HL-60 (cell line): ENCODE data around the gene GCNT4.

Experiments used
- DNase-seq, 2 experiments: peaks; one replicate each; pipeline ENCODE4 v3.0.0-alpha.2; 2010 to 2020; ENCODE audit warnings: low read depth in 1 of 2, low spot score in 1 of 2
- H3K27ac ChIP-seq: fragments of 250-450 bp; sonication (Bioruptor Pico); replicated peaks from 2 replicates; pipeline ENCODE4 v1.5.1; 2020; ENCODE audit warnings: mild to moderate bottlenecking, moderate library complexity
- H3K27me3 ChIP-seq: fragments of 250-450 bp; sonication (Bioruptor Pico); 2 replicates; pipeline ENCODE4 v1.5.1; 2021; ENCODE audit warnings: mild to moderate bottlenecking, moderate library complexity; ENCODE audit not compliant: insufficient read depth, poor library complexity, severe bottlenecking
- H3K4me3 ChIP-seq: replicated peaks from 2 replicates; pipeline ENCODE4 v1.5.1; 2011; ENCODE audit warnings: mild to moderate bottlenecking, control low read depth, low read length; ENCODE audit not compliant: insufficient read depth
- CTCF ChIP-seq: IDR thresholded peaks from one replicate; pipeline ENCODE4 v1.5.1; 2011; ENCODE audit warnings: low read length, control low read depth, inconsistent platforms; ENCODE audit not compliant: insufficient read depth
- GABPA ChIP-seq: IDR thresholded peaks from 2 replicates; pipeline ENCODE4 v1.6.1; 2012; ENCODE audit warnings: low read depth
- POLR2AphosphoS5 ChIP-seq: IDR thresholded peaks from 2 replicates; pipeline ENCODE4 v1.6.1; 2012; ENCODE audit warnings: low read depth
- SPI1 ChIP-seq: IDR thresholded peaks from 2 replicates; pipeline ENCODE4 v1.6.1; 2012; ENCODE audit warnings: low read depth, mild to moderate bottlenecking, borderline replicate concordance
- TF ChIP-seq, protein P1 (sequence below): IDR thresholded peaks from 2 replicates; pipeline ENCODE4 v1.6.1; 2012; ENCODE audit warnings: low read depth; ENCODE audit not compliant: insufficient replicate concordance

GCNT4 gene

GRCh38 chr5:75067434-75067833 is 15.1 kb upstream of the GCNT4 start:
- Histone ChIP-seq H3K27ac (no peak overlapping the region), H3K4me3 (no peak overlapping the region), H3K27me3 (no peaks in the 10 kb centered on the region)
- TF ChIP-seq SPI1 (no peak), POLR2AphosphoS5 (no peak), CTCF (no peak), GABPA (no peak)
- TF ChIP-seq, protein P1, sequence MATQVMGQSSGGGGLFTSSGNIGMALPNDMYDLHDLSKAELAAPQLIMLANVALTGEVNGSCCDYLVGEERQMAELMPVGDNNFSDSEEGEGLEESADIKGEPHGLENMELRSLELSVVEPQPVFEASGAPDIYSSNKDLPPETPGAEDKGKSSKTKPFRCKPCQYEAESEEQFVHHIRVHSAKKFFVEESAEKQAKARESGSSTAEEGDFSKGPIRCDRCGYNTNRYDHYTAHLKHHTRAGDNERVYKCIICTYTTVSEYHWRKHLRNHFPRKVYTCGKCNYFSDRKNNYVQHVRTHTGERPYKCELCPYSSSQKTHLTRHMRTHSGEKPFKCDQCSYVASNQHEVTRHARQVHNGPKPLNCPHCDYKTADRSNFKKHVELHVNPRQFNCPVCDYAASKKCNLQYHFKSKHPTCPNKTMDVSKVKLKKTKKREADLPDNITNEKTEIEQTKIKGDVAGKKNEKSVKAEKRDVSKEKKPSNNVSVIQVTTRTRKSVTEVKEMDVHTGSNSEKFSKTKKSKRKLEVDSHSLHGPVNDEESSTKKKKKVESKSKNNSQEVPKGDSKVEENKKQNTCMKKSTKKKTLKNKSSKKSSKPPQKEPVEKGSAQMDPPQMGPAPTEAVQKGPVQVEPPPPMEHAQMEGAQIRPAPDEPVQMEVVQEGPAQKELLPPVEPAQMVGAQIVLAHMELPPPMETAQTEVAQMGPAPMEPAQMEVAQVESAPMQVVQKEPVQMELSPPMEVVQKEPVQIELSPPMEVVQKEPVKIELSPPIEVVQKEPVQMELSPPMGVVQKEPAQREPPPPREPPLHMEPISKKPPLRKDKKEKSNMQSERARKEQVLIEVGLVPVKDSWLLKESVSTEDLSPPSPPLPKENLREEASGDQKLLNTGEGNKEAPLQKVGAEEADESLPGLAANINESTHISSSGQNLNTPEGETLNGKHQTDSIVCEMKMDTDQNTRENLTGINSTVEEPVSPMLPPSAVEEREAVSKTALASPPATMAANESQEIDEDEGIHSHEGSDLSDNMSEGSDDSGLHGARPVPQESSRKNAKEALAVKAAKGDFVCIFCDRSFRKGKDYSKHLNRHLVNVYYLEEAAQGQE: no peak
- no peak for DNase-seq

DNA sequence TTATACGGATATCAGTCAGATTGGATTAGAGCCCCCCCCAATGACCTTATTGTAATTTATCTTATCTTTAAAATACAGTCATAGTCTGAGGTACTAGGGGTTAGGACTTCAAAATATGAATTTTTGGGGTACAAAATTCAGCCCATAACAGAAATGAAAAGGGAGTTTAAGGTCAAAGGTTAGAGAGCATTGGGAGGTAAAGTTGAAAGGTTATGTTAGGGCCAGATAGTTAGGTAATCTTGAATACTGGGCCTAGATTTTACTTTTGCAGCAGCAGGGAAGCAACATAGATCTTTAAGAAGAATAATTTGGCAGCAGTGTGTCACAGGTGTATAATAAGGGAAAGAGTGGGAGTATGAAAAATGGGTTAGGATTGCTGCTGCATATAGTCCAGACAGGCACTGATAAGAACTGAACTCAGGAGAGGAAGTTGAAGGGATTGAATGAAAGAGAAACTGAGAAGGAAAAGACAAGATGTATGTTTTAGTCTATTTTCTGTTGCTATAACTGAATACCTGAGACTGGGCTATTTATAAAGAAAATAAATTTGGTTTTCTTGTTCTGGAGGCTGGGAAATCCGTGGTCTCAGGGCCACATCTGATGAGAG is 10.7 kb upstream of the GCNT4 start:
- Histone ChIP-seq H3K27ac (no peak overlapping the region), H3K4me3 (no peak overlapping the region), H3K27me3 (no peaks in the 10 kb centered on the region)
- DNase-seq: no peak
- no peak for TF ChIP-seq CTCF
- no peak for TF ChIP-seq GABPA
- TF ChIP-seq, protein P1: no peak
- TF ChIP-seq POLR2AphosphoS5: no peak
- no peak for TF ChIP-seq SPI1

DNA sequence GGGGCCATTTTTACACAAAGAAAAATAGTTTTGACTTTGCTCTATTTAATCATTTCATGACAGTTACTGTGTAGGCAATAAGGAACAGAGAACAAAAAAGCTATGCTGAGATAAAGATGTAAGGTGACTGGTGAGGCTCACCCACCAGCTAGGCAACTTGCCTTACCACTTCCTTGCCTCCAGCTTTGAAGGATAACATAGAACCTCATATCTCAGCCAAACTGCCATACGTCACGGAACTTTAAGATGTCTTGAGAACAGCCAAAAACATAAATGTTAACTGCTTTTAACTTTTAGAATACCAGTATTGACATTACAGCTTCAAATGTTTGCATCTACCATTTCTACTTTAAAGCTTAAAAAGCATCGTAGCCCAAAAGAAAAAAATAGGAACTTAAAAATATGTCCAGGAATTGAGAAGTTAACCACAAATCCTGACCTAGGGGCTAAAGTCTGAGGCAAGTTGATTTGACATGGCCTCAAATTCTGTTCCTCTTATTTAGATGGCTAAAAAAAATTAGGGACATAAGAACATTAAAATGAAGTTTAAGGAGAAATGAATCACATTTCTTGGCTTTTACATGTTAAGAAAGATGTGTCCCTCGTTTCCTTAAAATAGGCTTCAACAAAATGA is 7.7 kb upstream of the GCNT4 start:
- peaks cover under 1% of the 10 kb centered on the region for H3K27me3 ChIP-seq
- DNase-seq: no peak
- H3K4me3 ChIP-seq: no peak overlapping the region
- no peak for TF ChIP-seq CTCF
- TF ChIP-seq SPI1: 0 out of 2 replicates have a peak, but pooled peaks have one; percentile 8
- no peak overlapping the region for H3K27ac ChIP-seq
